Activated T-helper 17 cell treated with anti-CD3 and anti-CD28 coated beads, Interleukin-2, amount 50 U/mL, for 72 hours (primary cell): ENCODE data around the gene TRIM66. TPM values are rescaled to one million over a fixed set of nuclear protein-coding genes. Genes with fewer than 3 reads are reported as not detected.
A peak's percentile ranks its signal among the peaks of the same experiment; 100 is the strongest.

Source experiments
- ATAC-seq: fragments of 150-1000 bp; cut with Tn5 transposase; replicated peaks from 2 replicates; pipeline ENCODE4 v1.10.0; 2021; ENCODE audit warnings: mild to moderate bottlenecking, moderate library complexity
- H3K27ac Mint-ChIP-seq: one replicate; pipeline ENCODE4 v1.8.0; 2022; ENCODE audit warnings: mixed read lengths
- H3K27me3 Mint-ChIP-seq: one replicate; pipeline ENCODE4 v1.8.0; 2022; ENCODE audit warnings: mixed read lengths
- H3K36me3 Mint-ChIP-seq: one replicate; pipeline ENCODE4 v1.8.0; 2022; ENCODE audit warnings: low read depth, mild to moderate bottlenecking, mixed read lengths
- H3K4me1 Mint-ChIP-seq: one replicate; pipeline ENCODE4 v1.8.0; 2022; ENCODE audit warnings: mixed read lengths
- H3K4me3 Mint-ChIP-seq: one replicate; pipeline ENCODE4 v1.8.0; 2022; ENCODE audit warnings: mild to moderate bottlenecking, mixed read lengths
- H3K9me3 Mint-ChIP-seq: one replicate; pipeline ENCODE4 v1.8.0; 2022; ENCODE audit warnings: mixed read lengths
- total RNA-seq, 2 donors: library from RNA; stranded (reverse); gene quantifications; one replicate each; pipeline ENCODE4 v1.2.3, GENCODE V29; 2022

Gene TRIM66
- total RNA-seq, 2 donors from 2014 or later = 15.2 to 19.9 TPM

GRCh38 chr11:8638300-8638699 lies 44.2 kb downstream of the TRIM66 start:
- no peaks in the 10 kb centered on the region for H3K27me3 Mint-ChIP-seq
- H3K27ac Mint-ChIP-seq = no peak overlapping the region
- H3K4me3 Mint-ChIP-seq = no peak overlapping the region
- ATAC-seq = no peak
- peaks cover 55% of the 10 kb centered on the region for H3K36me3 Mint-ChIP-seq
- H3K4me1 Mint-ChIP-seq = no peaks in the 10 kb centered on the region
- H3K9me3 Mint-ChIP-seq = peaks cover 4% of the 10 kb centered on the region

- Mint-ChIP-seq H3K4me3 (no peak overlapping the region), H3K9me3 (peaks cover 4% of the 10 kb centered on the region), H3K4me1 (no peaks in the 10 kb centered on the region), H3K27ac (no peak overlapping the region), H3K36me3 (peaks cover 67% of the 10 kb centered on the region), H3K27me3 (no peaks in the 10 kb centered on the region)
- no peak for ATAC-seq
These were observed 46.3 kb downstream of the TRIM66 start for GRCh38 chr11:8636127-8636526.

GRCh38 chr11:8634498-8634897 lies 48.0 kb downstream of the TRIM66 start:
- H3K27me3 Mint-ChIP-seq = no peaks in the 10 kb centered on the region
- ATAC-seq = no peak
- H3K4me1 Mint-ChIP-seq = no peaks in the 10 kb centered on the region
- peaks cover 62% of the 10 kb centered on the region for H3K36me3 Mint-ChIP-seq
- no peak overlapping the region for H3K4me3 Mint-ChIP-seq
- no peak overlapping the region for H3K27ac Mint-ChIP-seq
- H3K9me3 Mint-ChIP-seq = peaks cover 4% of the 10 kb centered on the region

GRCh38 chr11:8631395-8632118 lies 50.9 kb downstream of the TRIM66 start:
- Mint-ChIP-seq H3K27ac (peak overlapping the region; percentile 1), H3K9me3 (no peaks in the 10 kb centered on the region), H3K4me1 (no peaks in the 10 kb centered on the region), H3K27me3 (no peaks in the 10 kb centered on the region), H3K4me3 (no peak overlapping the region), H3K36me3 (peaks cover 48% of the 10 kb centered on the region)
- no peak for ATAC-seq

- Mint-ChIP-seq H3K27ac (no peak overlapping the region), H3K27me3 (no peaks in the 10 kb centered on the region), H3K4me3 (no peak overlapping the region), H3K4me1 (no peaks in the 10 kb centered on the region), H3K9me3 (no peaks in the 10 kb centered on the region), H3K36me3 (peaks cover 52% of the 10 kb centered on the region)
- no peak for ATAC-seq
These were observed 57.8 kb downstream of the TRIM66 start for GRCh38 chr11:8624698-8625097.

- Mint-ChIP-seq H3K27me3 (no peaks in the 10 kb centered on the region), H3K27ac (no peak overlapping the region), H3K9me3 (no peaks in the 10 kb centered on the region), H3K36me3 (peaks cover 62% of the 10 kb centered on the region), H3K4me1 (no peaks in the 10 kb centered on the region), H3K4me3 (no peak overlapping the region)
- ATAC-seq = no peak
These were observed 61.3 kb downstream of the TRIM66 start for GRCh38 chr11:8621147-8621546.

GRCh38 chr11:8617063-8617462 lies 65.4 kb downstream of the TRIM66 start:
- Mint-ChIP-seq H3K27ac (no peak overlapping the region), H3K4me1 (no peaks in the 10 kb centered on the region), H3K9me3 (no peaks in the 10 kb centered on the region), H3K4me3 (no peak overlapping the region), H3K27me3 (no peaks in the 10 kb centered on the region), H3K36me3 (peaks cover 41% of the 10 kb centered on the region)
- ATAC-seq = no peak

- Mint-ChIP-seq H3K4me3 (no peak overlapping the region), H3K27ac (no peak overlapping the region), H3K36me3 (peaks cover 31% of the 10 kb centered on the region), H3K27me3 (no peaks in the 10 kb centered on the region), H3K9me3 (no peaks in the 10 kb centered on the region), H3K4me1 (peaks cover under 1% of the 10 kb centered on the region)
- no peak for ATAC-seq
These were observed 67.0 kb downstream of the TRIM66 start for GRCh38 chr11:8615291-8616032.

GRCh38 chr11:8614497-8614896 lies 68.0 kb downstream of the TRIM66 start:
- ATAC-seq = no peak
- H3K36me3 Mint-ChIP-seq = peaks cover 31% of the 10 kb centered on the region
- no peak overlapping the region for H3K27ac Mint-ChIP-seq
- H3K4me3 Mint-ChIP-seq = no peak overlapping the region
- peaks cover 5% of the 10 kb centered on the region for H3K4me1 Mint-ChIP-seq
- H3K9me3 Mint-ChIP-seq = no peaks in the 10 kb centered on the region
- H3K27me3 Mint-ChIP-seq = no peaks in the 10 kb centered on the region

GRCh38 chr11:8613036-8613435 lies 69.4 kb downstream of the TRIM66 start:
- Mint-ChIP-seq H3K9me3 (no peaks in the 10 kb centered on the region), H3K27me3 (no peaks in the 10 kb centered on the region), H3K36me3 (peaks cover 23% of the 10 kb centered on the region), H3K27ac (peak overlapping the region; percentile 41), H3K4me1 (peaks cover 5% of the 10 kb centered on the region), H3K4me3 (no peak overlapping the region)
- no peak for ATAC-seq

- H3K27me3 Mint-ChIP-seq = no peaks in the 10 kb centered on the region
- no peak overlapping the region for H3K4me3 Mint-ChIP-seq
- no peaks in the 10 kb centered on the region for H3K9me3 Mint-ChIP-seq
- H3K4me1 Mint-ChIP-seq = peaks cover 5% of the 10 kb centered on the region
- H3K36me3 Mint-ChIP-seq = peaks cover 17% of the 10 kb centered on the region
- ATAC-seq = no peak
- peak overlapping the region; percentile 7 for H3K27ac Mint-ChIP-seq
These were observed 69.9 kb downstream of the TRIM66 start for GRCh38 chr11:8612522-8612921.

- peaks cover 5% of the 10 kb centered on the region for H3K4me1 Mint-ChIP-seq
- ATAC-seq = peak; percentile 58
- peak overlapping the region; percentile 34 for H3K27ac Mint-ChIP-seq
- no peak overlapping the region for H3K4me3 Mint-ChIP-seq
- H3K36me3 Mint-ChIP-seq = peaks cover 6% of the 10 kb centered on the region
- H3K27me3 Mint-ChIP-seq = no peaks in the 10 kb centered on the region
- no peaks in the 10 kb centered on the region for H3K9me3 Mint-ChIP-seq
These were observed 71.8 kb downstream of the TRIM66 start for GRCh38 chr11:8610532-8611116.

- Mint-ChIP-seq H3K4me3 (no peak overlapping the region), H3K27ac (no peak overlapping the region), H3K27me3 (peaks cover 6% of the 10 kb centered on the region), H3K4me1 (peaks cover 5% of the 10 kb centered on the region), H3K9me3 (no peaks in the 10 kb centered on the region), H3K36me3 (peaks cover 4% of the 10 kb centered on the region)
- ATAC-seq = no peak
These were observed 73.8 kb downstream of the TRIM66 start for GRCh38 chr11:8608652-8609051.

GRCh38 chr11:8605971-8606563 lies 76.4 kb downstream of the TRIM66 start:
- H3K9me3 Mint-ChIP-seq = no peaks in the 10 kb centered on the region
- H3K27ac Mint-ChIP-seq = no peak overlapping the region

More at GRCh38 chr11:8605971-8606563, 76.4 kb downstream of the TRIM66 start:
- H3K4me1 Mint-ChIP-seq = peaks cover 5% of the 10 kb centered on the region
- no peak overlapping the region for H3K4me3 Mint-ChIP-seq
- H3K27me3 Mint-ChIP-seq = peaks cover 14% of the 10 kb centered on the region
- H3K36me3 Mint-ChIP-seq = no peaks in the 10 kb centered on the region
- no peak for ATAC-seq
